Measurements from ENCODE around the gene SERP2.

Gene SERP2

DNA sequence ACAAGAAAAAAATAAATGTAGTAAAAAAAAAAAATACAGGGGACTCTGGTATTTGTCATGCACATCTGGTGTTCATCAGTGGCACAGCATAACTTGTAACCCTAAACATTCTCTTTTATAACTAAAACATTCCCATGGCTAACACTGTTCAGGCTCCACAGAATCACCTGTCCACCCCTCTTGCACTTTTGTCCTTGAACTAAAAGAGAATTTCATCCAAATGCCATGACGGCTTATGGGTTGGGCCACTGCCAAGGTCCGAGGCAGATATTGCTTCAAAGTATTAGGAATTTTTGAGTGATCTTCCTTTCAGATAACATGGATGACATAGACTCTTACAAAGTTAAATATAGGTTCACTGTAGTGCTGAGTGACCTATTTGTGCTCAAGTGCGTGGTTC, 25.7 kb upstream of the SERP2 start:
- TF ChIP-seq, protein P1, sequence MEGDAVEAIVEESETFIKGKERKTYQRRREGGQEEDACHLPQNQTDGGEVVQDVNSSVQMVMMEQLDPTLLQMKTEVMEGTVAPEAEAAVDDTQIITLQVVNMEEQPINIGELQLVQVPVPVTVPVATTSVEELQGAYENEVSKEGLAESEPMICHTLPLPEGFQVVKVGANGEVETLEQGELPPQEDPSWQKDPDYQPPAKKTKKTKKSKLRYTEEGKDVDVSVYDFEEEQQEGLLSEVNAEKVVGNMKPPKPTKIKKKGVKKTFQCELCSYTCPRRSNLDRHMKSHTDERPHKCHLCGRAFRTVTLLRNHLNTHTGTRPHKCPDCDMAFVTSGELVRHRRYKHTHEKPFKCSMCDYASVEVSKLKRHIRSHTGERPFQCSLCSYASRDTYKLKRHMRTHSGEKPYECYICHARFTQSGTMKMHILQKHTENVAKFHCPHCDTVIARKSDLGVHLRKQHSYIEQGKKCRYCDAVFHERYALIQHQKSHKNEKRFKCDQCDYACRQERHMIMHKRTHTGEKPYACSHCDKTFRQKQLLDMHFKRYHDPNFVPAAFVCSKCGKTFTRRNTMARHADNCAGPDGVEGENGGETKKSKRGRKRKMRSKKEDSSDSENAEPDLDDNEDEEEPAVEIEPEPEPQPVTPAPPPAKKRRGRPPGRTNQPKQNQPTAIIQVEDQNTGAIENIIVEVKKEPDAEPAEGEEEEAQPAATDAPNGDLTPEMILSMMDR (IDR thresholded peaks at IDR 0.05), result no peak
- H3K79me2 ChIP-seq, result no peaks in the 10 kb centered on the region
- H3K36me3 ChIP-seq (ENCODE audit: control insufficient read depth, insufficient read depth, low read length), result no peaks in the 10 kb centered on the region
- no peak overlapping the region for H2AFZ ChIP-seq
- no peak overlapping the region for H3K4me2 ChIP-seq (ENCODE audit: low read length)
- no peaks in the 10 kb centered on the region for H3K27me3 ChIP-seq (ENCODE audit: control insufficient read depth, insufficient read depth, low read length)
- no peaks in the 10 kb centered on the region for H3K9me3 ChIP-seq (ENCODE audit: control insufficient read depth, low read length)
- H3K4me1 ChIP-seq, result peaks cover 2% of the 10 kb centered on the region
- no peak overlapping the region for H3K4me3 ChIP-seq (ENCODE audit: low read depth, low read length)
- no peak overlapping the region for H3K27ac ChIP-seq
- H3K9ac ChIP-seq, result no peak overlapping the region

DNA sequence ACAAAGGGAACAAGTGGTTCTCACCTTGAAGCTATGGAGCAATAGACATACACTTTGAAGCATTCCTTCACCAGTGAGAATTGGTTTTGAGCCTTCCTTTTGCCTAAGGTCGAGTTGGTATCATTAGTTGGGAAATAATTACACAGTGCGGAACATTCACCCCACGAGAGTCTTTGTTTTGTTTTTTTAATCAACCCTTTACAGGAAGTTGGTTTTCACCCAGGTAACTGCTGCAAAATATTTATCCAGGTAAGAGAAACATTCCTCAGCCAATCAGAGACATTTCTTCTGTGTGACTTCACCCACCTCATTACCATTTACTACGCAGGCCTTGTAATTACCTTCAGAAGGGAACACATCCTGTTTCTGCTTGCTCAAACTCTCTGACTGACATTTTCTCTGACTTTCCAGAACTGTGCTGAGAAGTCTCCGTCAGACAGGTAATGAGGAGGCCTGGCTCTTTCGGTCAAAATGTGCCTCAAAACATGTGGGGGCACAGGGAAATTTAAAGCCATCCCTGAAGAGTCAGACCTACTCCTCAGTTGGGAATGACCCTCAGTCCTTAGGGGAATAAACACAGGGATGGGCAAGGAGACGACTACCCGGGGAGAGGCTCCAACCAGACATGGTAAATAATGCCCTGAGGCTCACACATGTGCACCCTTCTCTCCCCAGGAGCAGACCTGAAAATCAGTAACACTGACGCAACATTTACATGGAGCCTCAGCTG, 22.7 kb upstream of the SERP2 start:
- H2AFZ ChIP-seq, result no peak overlapping the region
- no peak overlapping the region for H3K4me2 ChIP-seq (ENCODE audit: low read length)
- peaks cover 2% of the 10 kb centered on the region for H3K4me1 ChIP-seq
- no peaks in the 10 kb centered on the region for H3K27me3 ChIP-seq (ENCODE audit: control insufficient read depth, insufficient read depth, low read length)
- H3K36me3 ChIP-seq (ENCODE audit: control insufficient read depth, insufficient read depth, low read length), result no peaks in the 10 kb centered on the region
- H3K9ac ChIP-seq, result no peak overlapping the region
- H3K79me2 ChIP-seq, result no peaks in the 10 kb centered on the region
- no peak overlapping the region for H3K27ac ChIP-seq
- TF ChIP-seq, protein P1 (IDR thresholded peaks at IDR 0.05), result no peak
- no peak overlapping the region for H3K4me3 ChIP-seq (ENCODE audit: low read depth, low read length)
- no peaks in the 10 kb centered on the region for H3K9me3 ChIP-seq (ENCODE audit: control insufficient read depth, low read length)

DNA sequence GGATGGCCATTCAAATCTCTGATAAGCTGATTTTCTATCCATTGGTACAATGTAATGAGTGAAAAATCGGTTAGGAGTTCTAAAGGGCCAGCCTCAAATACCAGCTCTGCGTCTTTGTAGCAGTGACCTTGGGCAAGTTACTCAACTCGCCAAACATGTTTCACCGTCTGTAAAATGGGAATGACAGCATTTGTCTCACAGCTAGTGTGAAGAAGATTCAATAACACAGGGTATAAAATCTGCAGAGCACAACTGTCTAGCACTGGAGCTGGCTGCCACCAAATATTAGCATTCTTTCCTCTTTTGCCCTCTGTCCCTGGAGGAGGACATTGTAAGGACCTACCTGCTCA, 22.1 kb upstream of the SERP2 start:
- no peaks in the 10 kb centered on the region for H3K36me3 ChIP-seq (ENCODE audit: control insufficient read depth, insufficient read depth, low read length)
- no peaks in the 10 kb centered on the region for H3K27me3 ChIP-seq (ENCODE audit: control insufficient read depth, insufficient read depth, low read length)
- no peak overlapping the region for H3K27ac ChIP-seq
- H2AFZ ChIP-seq, result no peak overlapping the region
- no peaks in the 10 kb centered on the region for H3K9me3 ChIP-seq (ENCODE audit: control insufficient read depth, low read length)
- no peak overlapping the region for H3K9ac ChIP-seq
- TF ChIP-seq, protein P1 (IDR thresholded peaks at IDR 0.05), result no peak
- peaks cover 2% of the 10 kb centered on the region for H3K4me1 ChIP-seq
- no peak overlapping the region for H3K4me3 ChIP-seq (ENCODE audit: low read depth, low read length)
- no peak overlapping the region for H3K4me2 ChIP-seq (ENCODE audit: low read length)
- H3K79me2 ChIP-seq, result no peaks in the 10 kb centered on the region

DNA sequence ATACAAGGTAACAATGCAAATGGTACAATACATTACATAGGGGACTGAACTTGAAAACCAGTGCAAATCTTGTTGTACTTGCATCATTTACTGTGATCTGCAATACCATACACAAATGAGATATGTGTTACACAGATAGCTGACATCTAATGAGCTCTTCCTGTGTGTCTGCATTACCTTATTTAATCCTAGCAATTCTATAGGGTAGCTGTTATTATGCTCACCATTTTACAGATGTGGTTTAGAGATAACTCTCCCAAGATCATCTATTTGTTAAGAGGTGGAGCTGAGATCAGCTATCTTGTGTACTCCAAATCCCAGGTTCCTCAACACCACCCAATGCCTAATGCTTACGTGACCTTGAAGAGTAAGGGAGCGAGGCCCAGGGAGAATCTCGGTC, 21.4 kb upstream of the SERP2 start:
- Histone ChIP-seq H3K4me1 (peaks cover 2% of the 10 kb centered on the region), H3K9ac (no peak overlapping the region), H3K9me3 (ENCODE audit: control insufficient read depth, low read length) (no peaks in the 10 kb centered on the region), H3K36me3 (ENCODE audit: control insufficient read depth, insufficient read depth, low read length) (no peaks in the 10 kb centered on the region), H3K4me2 (ENCODE audit: low read length) (no peak overlapping the region), H2AFZ (no peak overlapping the region), H3K4me3 (ENCODE audit: low read depth, low read length) (no peak overlapping the region), H3K27me3 (ENCODE audit: control insufficient read depth, insufficient read depth, low read length) (no peaks in the 10 kb centered on the region), H3K27ac (no peak overlapping the region), H3K79me2 (no peaks in the 10 kb centered on the region)
- TF ChIP-seq, protein P1 (IDR thresholded peaks at IDR 0.05), result no peak

DNA sequence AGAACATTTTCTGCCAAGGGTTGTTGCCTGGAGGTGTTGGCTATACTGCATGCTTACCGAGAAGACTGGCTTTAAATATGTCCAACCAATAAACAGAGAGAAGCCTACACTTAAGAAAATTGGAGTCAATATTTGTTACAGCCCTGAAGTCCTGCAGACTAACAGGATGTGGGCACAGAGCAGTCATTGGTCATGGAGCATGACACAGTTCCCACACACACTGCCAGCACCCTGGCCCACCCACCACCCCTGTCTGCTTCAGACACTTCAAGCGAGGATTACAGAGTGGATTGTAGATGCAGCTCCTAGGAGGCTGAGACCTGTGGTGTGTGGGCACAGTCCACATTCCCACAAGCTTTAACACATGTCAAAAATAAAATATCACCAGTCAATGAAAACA, 21.0 kb upstream of the SERP2 start:
- H3K27ac ChIP-seq, result no peak overlapping the region
- H3K9ac ChIP-seq, result no peak overlapping the region
- no peak overlapping the region for H3K4me2 ChIP-seq (ENCODE audit: low read length)
- H3K4me1 ChIP-seq, result peaks cover 2% of the 10 kb centered on the region
- no peak overlapping the region for H3K4me3 ChIP-seq (ENCODE audit: low read depth, low read length)
- no peaks in the 10 kb centered on the region for H3K79me2 ChIP-seq
- no peak overlapping the region for H2AFZ ChIP-seq
- no peaks in the 10 kb centered on the region for H3K27me3 ChIP-seq (ENCODE audit: control insufficient read depth, insufficient read depth, low read length)
- H3K36me3 ChIP-seq (ENCODE audit: control insufficient read depth, insufficient read depth, low read length), result no peaks in the 10 kb centered on the region
- no peaks in the 10 kb centered on the region for H3K9me3 ChIP-seq (ENCODE audit: control insufficient read depth, low read length)
- TF ChIP-seq, protein P1 (IDR thresholded peaks at IDR 0.05), result no peak
